ENCODE data around the gene AVL9.

- no peak for TF ChIP-seq CTCF (conservative IDR thresholded peaks at IDR 0.05; ENCODE audit: low read depth, low read length)
- TF ChIP-seq EZH2 (IDR thresholded peaks at IDR 0.05; ENCODE audit: borderline replicate concordance, low read depth, low read length, poor library complexity, severe bottlenecking): no peak
Measured at GRCh38 chr7:32489788-32490126, 5.5 kb upstream of the AVL9 start.
